GM12875 (cell line): ENCODE results near the gene SLPI.

Experiments
- H3K4me3 ChIP-seq: one replicate; pipeline ENCODE4 v1.5.1; 2011; ENCODE audit warnings: low read depth, low read length, control low read depth
- TF ChIP-seq, protein P1 (sequence below): IDR thresholded peaks from 2 replicates; pipeline ENCODE4 v1.5.1; 2011; ENCODE audit warnings: low read depth, mild to moderate bottlenecking, control low read depth, inconsistent platforms, low read length, moderate library complexity, borderline replicate concordance; ENCODE audit not compliant: insufficient read depth

SLPI gene

DNA sequence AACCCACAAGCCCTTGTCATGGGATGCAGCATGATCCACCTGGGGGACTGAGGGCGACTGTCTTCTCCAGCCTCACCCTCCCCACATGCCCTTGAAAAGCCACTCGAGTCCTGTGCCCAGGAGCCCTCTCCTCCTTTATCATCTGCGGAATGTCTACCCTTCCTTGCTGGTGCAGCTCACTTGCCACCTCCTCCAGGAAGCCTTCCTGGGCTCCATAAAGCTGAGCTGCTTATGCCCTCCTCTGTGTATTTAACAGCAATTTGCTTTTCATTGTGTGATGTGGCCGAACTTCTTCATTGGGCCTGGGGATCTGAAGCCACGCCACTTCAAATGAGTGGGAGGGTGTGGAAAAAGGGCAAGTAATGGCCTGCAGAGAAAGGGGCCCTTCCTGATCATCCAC is 34.5 kb upstream of the SLPI start:
- H3K4me3 ChIP-seq: no peak overlapping the region
- TF ChIP-seq, protein P1, sequence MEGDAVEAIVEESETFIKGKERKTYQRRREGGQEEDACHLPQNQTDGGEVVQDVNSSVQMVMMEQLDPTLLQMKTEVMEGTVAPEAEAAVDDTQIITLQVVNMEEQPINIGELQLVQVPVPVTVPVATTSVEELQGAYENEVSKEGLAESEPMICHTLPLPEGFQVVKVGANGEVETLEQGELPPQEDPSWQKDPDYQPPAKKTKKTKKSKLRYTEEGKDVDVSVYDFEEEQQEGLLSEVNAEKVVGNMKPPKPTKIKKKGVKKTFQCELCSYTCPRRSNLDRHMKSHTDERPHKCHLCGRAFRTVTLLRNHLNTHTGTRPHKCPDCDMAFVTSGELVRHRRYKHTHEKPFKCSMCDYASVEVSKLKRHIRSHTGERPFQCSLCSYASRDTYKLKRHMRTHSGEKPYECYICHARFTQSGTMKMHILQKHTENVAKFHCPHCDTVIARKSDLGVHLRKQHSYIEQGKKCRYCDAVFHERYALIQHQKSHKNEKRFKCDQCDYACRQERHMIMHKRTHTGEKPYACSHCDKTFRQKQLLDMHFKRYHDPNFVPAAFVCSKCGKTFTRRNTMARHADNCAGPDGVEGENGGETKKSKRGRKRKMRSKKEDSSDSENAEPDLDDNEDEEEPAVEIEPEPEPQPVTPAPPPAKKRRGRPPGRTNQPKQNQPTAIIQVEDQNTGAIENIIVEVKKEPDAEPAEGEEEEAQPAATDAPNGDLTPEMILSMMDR: no peak

DNA sequence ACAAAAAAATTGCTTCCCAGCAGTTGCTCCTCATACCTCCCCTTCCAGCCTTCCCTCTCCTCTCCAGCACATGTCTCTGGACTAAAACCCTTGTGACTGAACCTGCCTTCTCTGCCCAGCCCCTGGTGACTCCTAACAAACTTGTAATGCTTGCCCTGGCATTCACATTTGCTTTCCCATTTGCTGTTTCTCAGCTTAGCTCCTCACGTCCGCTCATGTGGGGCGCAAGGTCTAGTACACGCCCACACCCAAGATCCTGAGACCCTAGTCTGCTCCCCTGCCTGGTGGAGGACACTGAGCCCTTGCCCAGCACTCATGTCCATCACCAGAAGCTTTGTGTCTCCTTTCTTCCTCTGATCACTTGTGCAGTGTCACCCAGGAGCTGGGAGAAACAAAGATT is 34.0 kb upstream of the SLPI start:
- no peak overlapping the region for H3K4me3 ChIP-seq
- TF ChIP-seq, protein P1: no peak

DNA sequence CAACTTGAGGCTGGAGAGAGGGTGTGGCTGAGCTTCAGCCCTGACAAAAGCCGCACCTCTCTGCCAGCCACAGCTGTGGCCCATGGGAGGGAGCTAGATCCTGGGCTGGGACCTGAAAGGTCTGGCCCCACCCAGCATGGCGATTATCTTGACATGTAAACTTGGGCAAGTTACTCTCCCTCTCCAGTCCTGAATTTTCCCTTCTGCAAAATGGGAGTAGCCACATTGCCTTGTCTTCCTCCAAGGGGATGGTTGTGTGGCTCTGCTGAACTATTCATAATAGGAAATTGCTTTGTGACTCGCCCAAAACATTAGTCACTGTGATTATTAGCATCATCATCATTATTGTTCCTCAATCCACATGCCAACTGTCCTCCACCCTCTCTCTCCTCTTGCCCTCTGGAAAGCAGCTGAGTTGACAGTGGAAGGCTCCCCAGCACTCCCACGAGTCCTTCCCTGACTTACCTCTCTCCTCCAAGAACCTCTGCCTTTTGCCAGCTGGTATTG is 29.2 kb upstream of the SLPI start:
- H3K4me3 ChIP-seq: no peak overlapping the region

DNA sequence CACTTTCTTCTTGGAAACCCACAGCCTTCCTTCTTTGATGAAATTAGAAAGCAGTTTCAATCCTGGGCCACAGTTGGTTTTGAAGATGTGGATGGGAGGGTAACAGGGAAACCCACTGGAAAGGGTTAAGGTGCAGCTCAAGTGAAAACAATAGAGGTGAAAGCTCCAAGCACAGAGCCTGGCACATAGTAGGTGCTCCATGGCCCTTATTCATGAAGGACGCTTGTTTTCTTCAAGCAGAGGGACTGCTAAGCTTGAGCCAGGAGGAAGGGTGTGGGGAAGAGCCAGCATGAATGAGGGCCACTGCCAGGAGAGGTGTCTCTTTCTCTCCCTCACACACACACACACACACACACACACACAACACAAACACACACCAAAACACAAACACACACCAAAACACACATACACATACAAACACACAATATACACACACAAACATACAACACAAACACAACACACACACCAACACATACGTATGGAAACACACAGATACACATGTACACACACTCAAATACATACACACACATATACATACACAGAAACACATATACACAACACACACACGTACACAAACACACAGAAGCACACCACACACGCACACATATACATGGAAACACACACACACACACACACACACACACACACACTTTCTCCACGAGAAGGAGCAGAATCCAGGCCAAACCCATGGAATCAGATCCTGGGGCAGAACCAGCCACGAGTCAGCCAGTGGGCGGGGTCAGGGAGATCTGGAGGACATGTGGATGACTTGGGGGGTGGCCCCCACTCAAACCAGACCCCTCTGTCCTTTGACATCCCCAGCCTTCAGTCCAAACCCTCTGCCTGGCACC is 28.6 kb upstream of the SLPI start:
- TF ChIP-seq, protein P1: no peak
- no peak overlapping the region for H3K4me3 ChIP-seq

More for the DNA sequence above, 29.2 kb upstream of the SLPI start:
- TF ChIP-seq, protein P1: no peak

DNA sequence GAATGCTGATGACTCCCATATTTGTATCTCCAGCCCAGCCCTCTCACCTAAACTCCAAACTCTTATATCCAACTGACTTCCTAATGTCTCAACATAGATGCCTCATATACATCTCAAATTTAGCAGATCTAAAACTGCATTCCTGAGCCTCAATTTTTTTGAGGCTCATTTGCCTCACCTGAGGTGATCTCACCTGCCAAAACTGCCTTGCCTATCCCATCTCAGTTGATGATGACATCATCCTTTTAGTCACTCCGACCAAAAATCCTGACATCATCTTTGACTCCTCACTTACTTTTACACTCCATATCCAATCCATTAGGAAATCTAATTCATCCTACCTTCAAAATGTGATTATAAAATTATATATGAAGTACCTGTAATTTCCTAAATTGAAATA is 25.6 kb upstream of the SLPI start:
- TF ChIP-seq, protein P1: no peak

DNA sequence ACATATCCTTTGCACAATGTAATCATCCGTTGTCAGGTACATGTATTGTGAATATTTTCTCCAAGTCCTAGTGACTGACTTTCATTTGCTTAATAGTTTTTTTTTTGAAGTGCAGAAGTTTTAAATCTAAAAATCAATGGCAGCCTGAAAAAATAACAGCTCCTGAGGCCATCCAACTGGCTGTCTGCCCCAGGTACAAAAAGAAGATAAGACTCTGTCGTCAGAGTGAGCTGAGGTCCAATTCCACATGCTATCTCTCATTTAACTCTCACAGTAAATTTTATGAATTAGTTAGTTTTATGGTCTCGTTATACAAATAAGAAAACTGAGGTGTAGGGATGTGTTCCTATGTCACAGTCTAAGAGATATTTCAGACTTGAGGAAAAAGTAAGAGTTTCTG is 21.0 kb upstream of the SLPI start:
- TF ChIP-seq, protein P1: no peak
- H3K4me3 ChIP-seq: no peak overlapping the region

More for the DNA sequence above, 25.6 kb upstream of the SLPI start:
- H3K4me3 ChIP-seq: no peak overlapping the region

DNA sequence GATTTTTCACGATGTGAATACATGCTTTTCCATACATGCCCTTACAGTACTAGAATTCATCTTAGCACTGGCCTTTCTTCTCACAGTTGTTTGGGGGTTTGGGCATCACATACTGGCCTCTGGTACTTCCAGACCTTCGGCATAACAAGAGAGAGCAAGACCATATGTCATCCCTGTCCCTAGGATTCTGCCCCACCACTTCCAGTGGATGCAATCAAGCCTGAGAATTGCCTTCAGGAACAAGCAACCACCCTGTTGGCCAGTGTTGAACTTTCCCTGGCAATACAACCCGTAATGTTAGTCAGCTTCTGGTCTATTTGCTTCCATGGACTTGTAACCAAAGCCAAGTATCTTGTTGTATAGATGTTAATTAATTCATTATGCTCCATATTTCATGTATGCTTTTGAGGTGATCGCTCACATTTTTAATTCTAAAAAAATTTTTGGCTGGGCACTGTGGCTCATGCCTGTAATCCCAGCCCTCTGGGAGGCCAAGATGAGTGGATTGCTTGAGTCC is 15.4 kb upstream of the SLPI start:
- TF ChIP-seq, protein P1: no peak
- no peak overlapping the region for H3K4me3 ChIP-seq
